CD14-positive monocyte (primary cell): ENCODE data around the gene SLC25A11. TPM values are rescaled to one million over a fixed set of nuclear protein-coding genes. Genes with fewer than 3 reads are reported as not detected.
A peak's percentile ranks its signal among the peaks of the same experiment; 100 is the strongest.

Experiments used
- DNase-seq, 3 donors: peaks; one replicate each; pipeline ENCODE4 v3.0.0-alpha.2; 2011 to 2022
- H2AFZ ChIP-seq: 2 replicates; pipeline ENCODE4 v1.6.0; 2012; ENCODE audit warnings: mild to moderate bottlenecking, low read depth, low read length, inconsistent platforms; ENCODE audit not compliant: insufficient read depth, poor library complexity, severe bottlenecking
- H3K27ac ChIP-seq, 2 donors: 1 replicate in 1 of 2; 2 replicates in 1 of 2; pipeline ENCODE4 v1.5.1; 2012 to 2013; ENCODE audit warnings: low read length in 2 of 2, control low read depth in 1 of 2, inconsistent platforms in 1 of 2, low read depth in 1 of 2, mild to moderate bottlenecking in 1 of 2
- H3K27me3 ChIP-seq, 2 donors: one replicate each; pipeline versions ENCODE4 v1.6.0 to v1.6.1; 2011 to 2013; ENCODE audit warnings: low read length in 2 of 2; ENCODE audit not compliant: control insufficient read depth in 2 of 2, insufficient read depth in 2 of 2
- H3K36me3 ChIP-seq, 2 donors: replicated peaks in 1 of 2; 1 replicate in 1 of 2; 2 replicates in 1 of 2; pipeline versions ENCODE4 v1.5.1 to v1.6.1; 2012 to 2013; ENCODE audit warnings: low read length in 2 of 2, control low read depth in 1 of 2, inconsistent platforms in 1 of 2, mild to moderate bottlenecking in 1 of 2; ENCODE audit not compliant: insufficient read depth in 2 of 2, control insufficient read depth in 1 of 2
- H3K4me1 ChIP-seq, 2 donors: 1 replicate in 1 of 2; 2 replicates in 1 of 2; pipeline versions ENCODE4 v1.5.1 to v1.6.1; 2012 to 2013; ENCODE audit warnings: low read length in 2 of 2, control low read depth in 1 of 2, inconsistent platforms in 1 of 2, mild to moderate bottlenecking in 1 of 2, moderate library complexity in 1 of 2; ENCODE audit not compliant: insufficient read depth in 2 of 2, control insufficient read depth in 1 of 2
- H3K4me2 ChIP-seq: replicated peaks from 2 replicates; pipeline ENCODE3; 2012; ENCODE audit warnings: low read length, moderate library complexity, mild to moderate bottlenecking; ENCODE audit not compliant: poor library complexity, severe bottlenecking; ENCODE audit errors: extremely low read depth
- H3K4me3 ChIP-seq, 3 experiments: fragments of 200-600 bp in 1 of 3; sonication (generic) in 1 of 3; replicated peaks in 1 of 3; 1 replicate in 2 of 3; 2 replicates in 1 of 3; pipeline ENCODE4 v1.5.1; 2011 to 2013; ENCODE audit warnings: low read length in 3 of 3, mild to moderate bottlenecking in 3 of 3, control low read depth in 2 of 3, low read depth in 2 of 3, inconsistent platforms in 1 of 3, moderate library complexity in 1 of 3
- H3K79me2 ChIP-seq: 2 replicates; pipeline ENCODE4 v1.6.0; 2012; ENCODE audit warnings: mild to moderate bottlenecking, control low read depth, inconsistent platforms, low read length, moderate library complexity; ENCODE audit not compliant: insufficient read depth
- H3K9ac ChIP-seq: 2 replicates; pipeline ENCODE4 v1.6.0; 2017; ENCODE audit warnings: low read length, mild to moderate bottlenecking; ENCODE audit not compliant: insufficient read depth, poor library complexity, severe bottlenecking
- H3K9me3 ChIP-seq, 2 donors: replicated peaks in 1 of 2; 1 replicate in 1 of 2; 2 replicates in 1 of 2; pipeline versions ENCODE4 v1.5.1 to v1.6.1; 2012 to 2013; ENCODE audit warnings: low read length in 2 of 2, control low read depth in 1 of 2; ENCODE audit not compliant: control insufficient read depth in 1 of 2, insufficient read depth in 1 of 2
- H4K20me1 ChIP-seq: 2 replicates; pipeline ENCODE4 v1.6.0; 2012; ENCODE audit warnings: mild to moderate bottlenecking, low read length, control low read depth, moderate library complexity; ENCODE audit not compliant: insufficient read depth
- H3K27ac Mint-ChIP-seq, 7 donors: one replicate each; pipeline ENCODE4 v1.8.0; 2020; ENCODE audit warnings: mild to moderate bottlenecking in 7 of 7, mixed read lengths in 7 of 7, moderate library complexity in 6 of 7, inconsistent platforms in 2 of 7
- H3K27me3 Mint-ChIP-seq, 3 donors: one replicate each; pipeline ENCODE4 v1.8.0; 2021 to 2022; ENCODE audit warnings: low read depth in 3 of 3, mild to moderate bottlenecking in 3 of 3, mixed read lengths in 3 of 3, moderate library complexity in 3 of 3, inconsistent platforms in 1 of 3
- H3K36me3 Mint-ChIP-seq, 2 donors: one replicate each; pipeline ENCODE4 v1.8.0; 2020; ENCODE audit warnings: mixed read lengths in 2 of 2, inconsistent platforms in 1 of 2, mild to moderate bottlenecking in 1 of 2
- H3K4me1 Mint-ChIP-seq: one replicate; pipeline ENCODE4 v1.8.0; 2020; ENCODE audit warnings: mild to moderate bottlenecking, mixed read lengths
- H3K4me3 Mint-ChIP-seq, 2 donors: one replicate each; pipeline ENCODE4 v1.8.0; 2020; ENCODE audit warnings: mild to moderate bottlenecking in 2 of 2, mixed read lengths in 2 of 2, moderate library complexity in 1 of 2
- H3K9me3 Mint-ChIP-seq, 7 donors: one replicate each; pipeline ENCODE4 v1.8.0; 2020 to 2022; ENCODE audit warnings: mixed read lengths in 7 of 7, mild to moderate bottlenecking in 6 of 7, moderate library complexity in 6 of 7, inconsistent platforms in 2 of 7
- WGBS: methylation state at CpG from one replicate; pipeline ENCODE4 v1.1.5; 2013; ENCODE audit warnings: missing lambda C conversion rate; ENCODE audit not compliant: insufficient coverage; 5-methylcytosine and 5-hydroxymethylcytosine counted together
- intact Hi-C, 2 donors: fragments of 100-400 bp; cut with micrococcal nuclease; formaldehyde crosslinking; loops; one replicate each; pipeline versions ENCODE4 v1.15.0 to v1.15.1; 2023
- polyA plus RNA-seq, 3 donors: library from polyadenylated mRNA; depleted of rRNA in 1 of 3; unstranded in 2 of 3; stranded (reverse) in 1 of 3; fragments of 300-500 nt in 2 of 3; fragments of >200 nt in 1 of 3; fragmentation: Illumina TruSeq in 2 of 3; gene quantifications; 1 replicate in 2 of 3; 2 replicates in 1 of 3; pipeline ENCODE4 v1.2.3, GENCODE V29; 2012 to 2021
- TF ChIP-seq, protein P1 (sequence below): fragments of 200-600 bp; IDR thresholded peaks from one replicate; pipeline ENCODE4 v1.8.0; 2022; ENCODE audit warnings: antibody characterized with exemption, mild to moderate bottlenecking

SLC25A11 gene
- polyA plus RNA-seq, 3 donors = 65.2 to 138 (median 111) TPM

DNA sequence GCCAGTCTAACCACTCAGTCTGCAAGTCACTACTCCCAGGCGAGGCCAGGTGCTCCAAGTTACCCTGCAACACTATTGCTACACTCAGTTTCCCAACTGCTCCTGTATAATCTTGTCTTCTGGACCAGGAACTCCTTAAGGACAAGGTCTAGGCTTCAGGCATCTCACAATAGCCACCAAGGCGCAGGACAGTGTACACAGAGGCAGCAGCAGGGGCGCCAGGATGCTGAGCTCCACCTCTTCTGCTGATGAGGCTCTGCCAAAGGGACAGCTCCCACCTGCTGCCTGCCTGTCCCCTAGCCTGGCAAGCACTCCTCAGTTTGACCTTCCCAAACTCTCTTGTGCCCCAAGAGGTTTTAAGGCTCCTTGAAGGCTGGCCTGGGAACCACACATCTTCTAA lies 3.4 kb downstream of the SLC25A11 start:
- Histone ChIP-seq H2AFZ (no peak overlapping the region), H3K36me3 (peaks cover 20 to 23% of the 10 kb centered on the region in 2 donors), H4K20me1 (peaks cover 27% of the 10 kb centered on the region), H3K9me3 (no peaks in the 10 kb centered on the region), H3K27ac (no peak overlapping the region), H3K9ac (no peak overlapping the region), H3K79me2 (peaks cover 36% of the 10 kb centered on the region), H3K4me3 (no peak overlapping the region), H3K4me1 (peaks cover 50 to 57% of the 10 kb centered on the region in 2 donors), H3K4me2 (no peak overlapping the region), H3K27me3 (no peaks in the 10 kb centered on the region)
- Mint-ChIP-seq H3K27me3 (peaks cover 7 to 14% (median 8%) of the 10 kb centered on the region in 3 donors), H3K4me1 (peaks cover 58% of the 10 kb centered on the region), H3K4me3 (no peak overlapping the region), H3K9me3 (no peaks in the 10 kb centered on the region), H3K27ac (peak overlapping the region in 3 of 7 donors; percentile 21 to 80 (median 60)), H3K36me3 (peaks cover 29 to 30% of the 10 kb centered on the region in 2 donors)
- no peak for DNase-seq
- 91% methylated on average over 3 of the region's 3 CpGs for WGBS
- TF ChIP-seq, protein P1, sequence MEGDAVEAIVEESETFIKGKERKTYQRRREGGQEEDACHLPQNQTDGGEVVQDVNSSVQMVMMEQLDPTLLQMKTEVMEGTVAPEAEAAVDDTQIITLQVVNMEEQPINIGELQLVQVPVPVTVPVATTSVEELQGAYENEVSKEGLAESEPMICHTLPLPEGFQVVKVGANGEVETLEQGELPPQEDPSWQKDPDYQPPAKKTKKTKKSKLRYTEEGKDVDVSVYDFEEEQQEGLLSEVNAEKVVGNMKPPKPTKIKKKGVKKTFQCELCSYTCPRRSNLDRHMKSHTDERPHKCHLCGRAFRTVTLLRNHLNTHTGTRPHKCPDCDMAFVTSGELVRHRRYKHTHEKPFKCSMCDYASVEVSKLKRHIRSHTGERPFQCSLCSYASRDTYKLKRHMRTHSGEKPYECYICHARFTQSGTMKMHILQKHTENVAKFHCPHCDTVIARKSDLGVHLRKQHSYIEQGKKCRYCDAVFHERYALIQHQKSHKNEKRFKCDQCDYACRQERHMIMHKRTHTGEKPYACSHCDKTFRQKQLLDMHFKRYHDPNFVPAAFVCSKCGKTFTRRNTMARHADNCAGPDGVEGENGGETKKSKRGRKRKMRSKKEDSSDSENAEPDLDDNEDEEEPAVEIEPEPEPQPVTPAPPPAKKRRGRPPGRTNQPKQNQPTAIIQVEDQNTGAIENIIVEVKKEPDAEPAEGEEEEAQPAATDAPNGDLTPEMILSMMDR = no peak
- intact Hi-C loops = loop anchor here in 1 of 2 donors (5.0 kb wide), 1 partner anchor 41 kb away; no protein-coding TSS in a partner anchor

DNA sequence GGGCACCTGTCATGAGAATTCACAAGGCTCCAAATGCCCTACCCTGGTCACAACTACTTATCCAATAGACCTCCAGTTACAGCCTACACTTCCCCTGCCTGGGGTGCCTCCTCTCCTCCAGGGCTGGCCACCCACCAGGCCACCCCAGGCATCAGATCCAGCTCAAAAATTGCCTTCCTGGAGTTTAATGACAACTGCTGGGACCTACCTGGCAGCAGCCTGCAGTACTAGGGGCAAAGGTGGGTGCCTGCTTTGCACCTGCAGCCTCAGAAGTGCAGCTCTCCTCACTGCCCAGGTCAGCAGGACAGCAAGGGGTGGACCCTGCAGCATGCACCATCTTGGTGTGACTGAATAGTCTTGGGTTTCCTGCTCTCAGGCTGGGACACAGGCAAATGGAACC lies 4.2 kb downstream of the SLC25A11 start:
- Histone ChIP-seq H2AFZ (no peak overlapping the region), H4K20me1 (peaks cover 25% of the 10 kb centered on the region), H3K36me3 (peaks cover 20 to 23% of the 10 kb centered on the region in 2 donors), H3K4me3 (no peak overlapping the region), H3K9ac (no peak overlapping the region), H3K4me1 (peaks cover 44 to 50% of the 10 kb centered on the region in 2 donors), H3K9me3 (no peaks in the 10 kb centered on the region), H3K27me3 (no peaks in the 10 kb centered on the region), H3K79me2 (peaks cover 28% of the 10 kb centered on the region), H3K27ac (no peak overlapping the region), H3K4me2 (no peak overlapping the region)
- TF ChIP-seq, protein P1 = no peak
- peaks cover 52% of the 10 kb centered on the region for H3K4me1 Mint-ChIP-seq
- no peaks in the 10 kb centered on the region for H3K9me3 Mint-ChIP-seq
- no peak for DNase-seq
- peak overlapping the region in 1 of 7 donors; percentile 80 for H3K27ac Mint-ChIP-seq
- intact Hi-C loops = loop anchor here in 1 of 2 donors (5.0 kb wide), 1 partner anchor 42 kb away; no protein-coding TSS in a partner anchor
- H3K27me3 Mint-ChIP-seq = peaks cover 7 to 14% (median 8%) of the 10 kb centered on the region in 3 donors
- no peak overlapping the region for H3K4me3 Mint-ChIP-seq
- H3K36me3 Mint-ChIP-seq = peaks cover 37% of the 10 kb centered on the region in 2 donors
